Smooth muscle cell (in vitro differentiated cells): ENCODE results near the gene GPR3. TPM values are rescaled to one million over a fixed set of nuclear protein-coding genes. Genes with fewer than 3 reads are reported as not detected.
A peak's percentile ranks its signal among the peaks of the same experiment; 100 is the strongest.

ENCODE experiments used
- DNase-seq: peaks from one replicate; lab custom pipeline; 2025; ENCODE audit not compliant: unreplicated experiment; lab: John Stamatoyannopoulos, UW
- H2AFZ ChIP-seq: fragments of 200-600 bp; sonication (generic); 2 replicates; pipeline ENCODE4 v1.6.0; 2016; ENCODE audit warnings: antibody characterized with exemption, low read depth, mild to moderate bottlenecking
- H3F3A ChIP-seq: fragments of 200-600 bp; sonication (generic); 2 replicates; pipeline ENCODE4 v1.6.0; 2017; ENCODE audit warnings: antibody characterized with exemption, low read depth
- H3K27ac ChIP-seq: fragments of 200-600 bp; sonication (generic); 2 replicates; pipeline ENCODE4 v1.5.1; 2016; ENCODE audit warnings: low read depth, mild to moderate bottlenecking
- H3K27me3 ChIP-seq: fragments of 200-600 bp; sonication (generic); 2 replicates; pipeline ENCODE4 v1.6.1; 2016; ENCODE audit warnings: low read depth, mild to moderate bottlenecking
- H3K36me3 ChIP-seq: fragments of 200-600 bp; sonication (generic); 2 replicates; pipeline ENCODE4 v1.5.1; 2016; ENCODE audit warnings: low read depth
- H3K4me1 ChIP-seq: fragments of 200-600 bp; sonication (generic); 2 replicates; pipeline ENCODE4 v1.5.1; 2016; ENCODE audit warnings: low read depth
- H3K4me2 ChIP-seq: fragments of 200-600 bp; sonication (generic); 2 replicates; pipeline ENCODE4 v1.6.0; 2016; ENCODE audit warnings: mild to moderate bottlenecking
- H3K4me3 ChIP-seq: fragments of 200-600 bp; sonication (generic); 2 replicates; pipeline ENCODE4 v1.5.1; 2016; ENCODE audit warnings: mild to moderate bottlenecking
- H3K79me2 ChIP-seq: fragments of 200-600 bp; sonication (generic); 2 replicates; pipeline ENCODE4 v1.6.0; 2016; ENCODE audit warnings: low read depth, mild to moderate bottlenecking
- H3K9ac ChIP-seq: fragments of 200-600 bp; sonication (generic); 2 replicates; pipeline ENCODE4 v1.6.0; 2016; ENCODE audit warnings: low read depth
- H3K9me3 ChIP-seq: fragments of 200-600 bp; sonication (generic); replicated peaks from 2 replicates; pipeline ENCODE4 v1.5.1; 2016; ENCODE audit warnings: low read depth
- H4K20me1 ChIP-seq: fragments of 200-600 bp; sonication (generic); 2 replicates; pipeline ENCODE4 v1.6.0; 2016; ENCODE audit warnings: low read depth
- CTCF ChIP-seq: fragments of 200-600 bp; sonication (generic); IDR thresholded peaks from 2 replicates; pipeline ENCODE4 v1.5.1; 2017; ENCODE audit warnings: borderline replicate concordance, mild to moderate bottlenecking, antibody characterized with exemption; ENCODE audit not compliant: insufficient read depth, poor library complexity, severe bottlenecking
- WGBS: methylation state at CpG from one replicate; pipeline ENCODE4 v1.1.7; 2016; ENCODE audit warnings: low lambda C conversion rate; 5-methylcytosine and 5-hydroxymethylcytosine counted together
- polyA plus RNA-seq: library from polyadenylated mRNA; unstranded; fragments of >200 nt; fragmentation: Nextera tagmentation; extraction: Ambion mirVana; gene quantifications from 2 replicates; pipeline ENCODE4 v1.2.1, GENCODE V29; 2016
- total RNA-seq: library from RNA; depleted of rRNA; stranded (reverse); fragments of >200 nt; gene quantifications from 2 replicates; pipeline ENCODE4 v1.2.3, GENCODE V29; 2014

GPR3 gene
- total and polyA plus RNA-seq, 2 experiments from 2014 or later, result 2.7 to 4.0 TPM

GRCh38 chr1:27351541-27352107 is 40.8 kb upstream of the GPR3 start:
- Histone ChIP-seq H3K36me3 (no peaks in the 10 kb centered on the region), H3F3A (no peaks in the 10 kb centered on the region), H3K4me3 (no peak overlapping the region), H4K20me1 (no peaks in the 10 kb centered on the region), H3K27ac (no peak overlapping the region), H3K4me1 (peaks cover 7% of the 10 kb centered on the region), H3K4me2 (peak overlapping the region; percentile 78), H3K9ac (no peak overlapping the region), H3K79me2 (no peaks in the 10 kb centered on the region), H3K9me3 (no peaks in the 10 kb centered on the region), H2AFZ (no peak overlapping the region), H3K27me3 (no peaks in the 10 kb centered on the region)
- WGBS, result 43% methylated on average over 8 of the region's 8 CpGs
- no peak for DNase-seq
- no peak for TF ChIP-seq CTCF

- Histone ChIP-seq H3F3A (no peaks in the 10 kb centered on the region), H3K9ac (no peak overlapping the region), H3K79me2 (no peaks in the 10 kb centered on the region), H4K20me1 (no peaks in the 10 kb centered on the region), H3K27me3 (no peaks in the 10 kb centered on the region), H2AFZ (no peak overlapping the region), H3K4me3 (no peak overlapping the region), H3K4me1 (peaks cover 7% of the 10 kb centered on the region), H3K4me2 (no peak overlapping the region), H3K27ac (no peak overlapping the region), H3K36me3 (no peaks in the 10 kb centered on the region), H3K9me3 (no peaks in the 10 kb centered on the region)
- DNase-seq, result no peak
- 96% methylated on average over 13 of the region's 13 CpGs for WGBS
- TF ChIP-seq CTCF, result no peak
These were observed 39.3 kb upstream of the GPR3 start for GRCh38 chr1:27353166-27353565.

GRCh38 chr1:27353629-27354028 is 38.8 kb upstream of the GPR3 start:
- no peak for DNase-seq

More at GRCh38 chr1:27353629-27354028, 38.8 kb upstream of the GPR3 start:
- no peak for TF ChIP-seq CTCF
- Histone ChIP-seq H3K36me3 (no peaks in the 10 kb centered on the region), H3K4me1 (peaks cover 6% of the 10 kb centered on the region), H3K79me2 (no peaks in the 10 kb centered on the region), H3K27ac (no peak overlapping the region), H3K9ac (no peak overlapping the region), H4K20me1 (no peaks in the 10 kb centered on the region), H3F3A (no peaks in the 10 kb centered on the region), H2AFZ (no peak overlapping the region), H3K4me3 (no peak overlapping the region), H3K4me2 (no peak overlapping the region), H3K27me3 (no peaks in the 10 kb centered on the region), H3K9me3 (no peaks in the 10 kb centered on the region)
- WGBS, result 96% methylated on average over 3 of the region's 3 CpGs
